NCI-H2029 treated with DMSO at 0.1 percent for 48 hours (cell line): ENCODE data around the gene CFAP20DC.
"Not testable (repeated sequence)": the region's sequence is repeated elsewhere in the genome, so short reads cannot be mapped to it uniquely, and the experiment has no call there.

ENCODE experiments used
- DNase-seq: peaks from one replicate; lab custom pipeline; 2025; lab: John Stamatoyannopoulos, UW

CFAP20DC gene

GRCh38 chr3:58866079-58866478, 183.7 kb downstream of the CFAP20DC start:
- DNase-seq: no peak

DNA sequence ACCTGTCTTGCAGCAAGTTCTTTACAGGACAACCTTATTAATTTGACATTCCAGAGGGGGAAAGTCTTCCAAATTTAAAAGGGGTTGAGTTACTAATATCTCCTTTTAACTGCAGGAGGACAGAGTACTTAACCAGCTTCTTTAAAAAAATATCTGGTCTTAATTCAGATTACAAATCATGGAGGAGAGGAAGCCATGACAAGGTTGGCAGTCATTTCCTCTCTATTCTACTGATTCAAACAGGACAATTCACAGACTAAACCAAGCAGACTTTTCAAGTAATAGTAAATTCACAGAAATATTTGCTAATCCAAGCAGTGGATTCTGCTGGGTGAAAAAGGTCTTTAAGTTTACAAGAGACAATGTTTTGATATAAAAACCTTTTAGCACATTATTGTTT, 185.3 kb downstream of the CFAP20DC start:
- no peak for DNase-seq

DNA sequence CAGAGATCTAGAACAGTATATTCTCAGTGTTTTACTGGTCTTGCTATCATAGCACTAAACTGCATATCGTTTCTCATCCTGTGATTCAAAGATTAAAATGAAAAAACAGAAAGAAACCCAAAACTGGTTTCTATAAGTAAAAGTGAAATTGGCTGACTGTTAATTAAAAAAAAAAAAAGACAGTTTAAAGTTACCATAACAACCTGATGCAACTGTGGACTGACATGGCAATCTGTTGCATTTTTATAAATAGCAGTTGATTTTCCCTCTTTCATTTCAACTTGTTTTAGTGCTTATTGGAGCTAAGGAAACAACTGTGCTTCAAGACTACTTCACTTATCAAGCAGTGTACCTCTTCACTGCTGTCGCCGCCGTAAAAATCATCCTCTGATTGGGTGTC, 186.6 kb downstream of the CFAP20DC start:
- no peak for DNase-seq

GRCh38 chr3:58861551-58861950, 188.3 kb downstream of the CFAP20DC start:
- DNase-seq: no peak

GRCh38 chr3:58858126-58858525, 191.7 kb downstream of the CFAP20DC start:
- DNase-seq: no peak

DNA sequence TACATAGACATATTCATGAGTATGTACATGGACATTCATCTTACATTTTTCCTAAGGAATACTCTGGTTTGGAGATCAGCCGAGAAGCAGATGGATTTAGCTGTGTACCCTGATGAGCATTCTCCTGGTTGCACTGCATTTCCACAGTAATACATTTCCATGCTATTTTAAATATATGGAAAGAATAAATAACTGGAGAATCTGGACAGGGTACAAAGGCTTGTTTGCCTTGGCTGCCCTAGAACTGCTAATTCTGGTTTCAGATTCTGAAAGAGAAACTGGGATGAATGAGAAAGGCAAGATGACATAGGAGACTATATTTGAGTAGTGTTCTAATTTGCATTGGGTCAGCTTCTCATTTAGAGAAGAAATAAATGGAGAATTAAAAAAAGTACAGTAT, 192.4 kb downstream of the CFAP20DC start:
- peak; percentile 2 for DNase-seq

DNA sequence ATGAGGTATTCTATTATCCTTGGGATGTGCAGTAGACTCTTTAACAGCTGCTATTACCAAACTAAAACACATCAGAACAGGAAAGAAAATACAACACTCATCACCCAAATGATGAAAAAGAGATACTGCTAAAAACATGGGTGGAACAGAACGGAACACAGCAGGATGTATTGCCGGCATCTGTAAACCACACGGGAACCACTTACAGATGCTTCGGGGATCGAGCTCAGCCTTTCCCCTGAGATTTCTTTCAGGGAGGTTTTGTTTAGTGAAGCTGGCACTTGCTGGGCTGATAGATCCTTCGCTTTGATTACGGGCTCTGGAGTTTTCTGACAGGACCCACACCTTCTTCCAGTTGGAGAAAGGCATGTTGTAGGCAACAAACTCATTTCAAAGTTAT, 201.0 kb downstream of the CFAP20DC start:
- DNase-seq: no peak

DNA sequence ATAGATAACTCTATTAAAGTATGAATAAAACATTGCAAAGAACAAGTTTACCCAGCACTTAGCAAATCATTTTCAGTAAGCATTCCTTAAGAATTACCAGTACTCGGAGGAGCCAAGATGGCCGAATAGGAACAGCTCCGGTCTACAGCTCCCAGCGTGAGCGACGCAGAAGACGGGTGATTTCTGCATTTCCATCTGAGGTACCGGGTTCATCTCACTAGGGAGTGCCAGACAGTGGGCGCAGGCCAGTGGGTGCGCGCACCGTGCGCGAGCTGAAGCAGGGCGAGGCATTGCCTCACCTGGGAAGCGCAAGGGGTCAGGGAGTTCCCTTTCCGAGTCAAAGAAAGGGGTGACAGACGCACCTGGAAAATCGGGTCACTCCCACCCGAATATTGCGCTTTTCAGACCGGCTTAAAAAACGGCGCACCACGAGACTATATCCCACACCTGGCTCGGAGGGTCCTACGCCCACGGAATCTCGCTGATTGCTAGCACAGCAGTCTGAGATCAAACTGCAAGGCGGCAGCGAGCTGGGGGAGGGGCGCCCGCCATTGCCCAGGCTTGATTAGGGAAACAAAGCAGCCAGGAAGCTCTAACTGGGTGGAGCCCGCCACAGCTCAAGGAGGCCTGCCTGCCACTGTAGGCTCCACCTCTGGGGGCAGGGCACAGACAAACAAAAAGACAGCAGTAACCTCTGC, 207.6 kb downstream of the CFAP20DC start:
- not testable (repeated sequence) for DNase-seq

GRCh38 chr3:58840949-58841348, 208.9 kb downstream of the CFAP20DC start:
- DNase-seq: no peak

- no peak for DNase-seq
These were observed 209.9 kb downstream of the CFAP20DC start for GRCh38 chr3:58839964-58840363.

DNA sequence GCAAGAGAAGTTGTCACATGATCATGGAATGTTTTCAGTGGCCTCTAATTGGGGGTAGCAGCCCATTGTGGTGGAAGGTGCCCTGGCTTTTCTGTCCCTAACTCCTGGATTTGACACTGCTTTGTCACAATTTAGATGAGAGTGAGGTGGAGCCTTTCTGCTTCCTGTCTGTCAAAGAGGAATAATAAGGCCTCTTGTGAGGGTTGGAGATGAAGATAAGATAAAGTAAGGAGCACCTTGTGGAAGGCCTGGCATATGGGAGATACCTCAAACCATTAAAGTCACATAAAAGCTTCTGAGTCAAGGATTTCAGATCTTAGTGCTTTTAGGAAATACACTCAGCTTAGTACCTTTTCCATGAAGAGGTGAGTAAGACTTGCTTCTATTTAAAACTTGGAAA, 210.6 kb downstream of the CFAP20DC start:
- DNase-seq: no peak

DNA sequence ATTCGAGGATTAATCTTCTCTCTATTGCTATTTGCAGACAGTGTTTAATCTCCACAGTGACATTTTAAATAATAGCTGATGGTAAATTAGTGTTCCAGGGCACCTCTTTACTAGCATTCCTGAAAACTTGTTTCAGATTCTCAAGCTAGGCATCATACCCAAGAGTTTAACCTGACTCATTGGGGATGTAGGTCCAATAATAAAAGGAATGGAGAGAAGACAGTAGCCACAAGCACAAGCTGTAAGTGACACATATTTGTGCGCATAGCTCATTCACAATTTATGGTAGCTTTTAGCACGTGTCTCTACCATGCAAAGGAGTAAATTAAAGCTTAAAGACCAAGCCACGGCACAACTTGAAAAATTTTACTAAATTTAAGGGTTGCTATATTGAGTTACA, 212.0 kb downstream of the CFAP20DC start:
- DNase-seq: no peak

DNA sequence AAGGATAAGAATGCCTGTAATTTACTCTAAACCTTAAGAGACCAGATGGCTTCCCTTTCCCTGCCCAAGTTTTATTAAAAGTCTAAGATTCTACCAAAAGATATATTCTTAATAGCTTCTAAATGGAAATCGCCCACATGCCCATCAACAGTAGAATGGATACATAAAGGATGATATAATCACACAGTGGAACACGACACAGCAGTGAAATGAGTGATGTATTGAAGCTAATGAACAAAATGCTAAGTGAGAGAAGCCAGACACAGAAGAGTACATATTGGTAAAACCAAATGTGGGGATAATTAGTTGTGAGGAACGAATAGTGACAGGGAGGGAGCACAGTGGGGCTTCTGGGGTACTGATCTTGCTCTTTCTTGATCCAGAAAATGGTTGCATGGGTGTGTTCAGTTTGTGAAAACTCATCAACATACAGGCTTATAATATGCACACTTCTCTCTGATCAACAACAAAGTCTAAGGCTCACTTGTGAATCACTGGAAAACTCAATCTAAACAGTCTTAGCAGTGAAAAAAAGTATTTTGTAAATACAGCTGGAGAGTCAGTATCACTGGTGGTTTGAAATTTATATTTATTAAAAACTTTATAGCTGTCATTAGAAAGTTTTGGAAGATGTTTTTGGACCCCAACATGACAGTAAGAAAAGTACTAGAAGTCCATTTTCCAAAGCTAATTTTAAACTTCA, 212.5 kb downstream of the CFAP20DC start:
- DNase-seq: no peak

GRCh38 chr3:58835086-58835485, 214.7 kb downstream of the CFAP20DC start:
- no peak for DNase-seq

DNA sequence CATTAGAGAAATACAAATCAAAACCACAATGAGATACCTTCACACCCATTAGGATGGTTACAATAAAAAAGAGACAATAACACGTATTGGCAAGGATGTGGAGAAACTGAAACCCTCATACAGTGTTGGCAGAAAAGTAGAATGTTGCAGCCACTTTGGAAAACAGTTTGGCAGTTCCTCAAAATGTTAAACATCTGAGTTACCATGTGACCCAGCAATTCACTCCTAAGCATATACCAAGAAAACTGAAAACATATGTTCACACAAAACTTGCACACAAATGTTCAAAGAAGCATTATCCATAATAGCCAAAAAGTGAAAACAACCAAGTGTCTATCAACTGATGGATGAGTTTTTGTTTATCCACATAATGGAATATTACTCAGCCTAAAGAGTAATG, 216.3 kb downstream of the CFAP20DC start:
- DNase-seq: no peak

DNA sequence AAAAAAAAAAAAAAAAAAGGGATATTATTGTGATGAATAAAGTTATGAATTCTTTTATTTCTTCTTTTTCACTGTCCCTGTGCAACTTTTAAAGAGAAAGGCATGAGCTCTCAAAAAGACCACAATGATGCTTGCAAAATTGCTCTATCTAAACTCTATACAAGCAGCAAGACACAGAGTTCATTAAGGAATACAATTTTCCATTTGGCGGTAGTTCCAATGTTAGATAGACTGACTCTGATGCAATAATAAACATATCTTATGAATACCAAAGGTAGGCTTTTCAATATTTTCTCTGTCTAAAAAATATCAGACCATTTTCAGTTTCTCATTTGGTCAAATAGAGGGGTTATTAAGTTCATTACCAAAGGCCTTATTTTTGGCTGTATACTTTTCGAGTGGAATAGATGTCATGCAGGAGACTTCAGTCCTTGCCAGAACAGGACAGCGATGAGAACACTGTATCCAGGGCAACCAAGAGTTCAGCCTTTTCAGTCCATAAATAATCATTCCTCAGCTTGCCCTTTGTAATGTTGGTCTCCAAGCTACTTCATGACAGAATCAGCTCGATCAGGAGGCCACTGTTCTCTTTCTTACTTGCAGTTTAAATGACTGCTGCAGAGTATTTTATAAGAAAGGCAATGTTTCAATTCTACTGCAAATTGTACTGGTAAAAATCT, 220.4 kb downstream of the CFAP20DC start:
- DNase-seq: no peak

GRCh38 chr3:58824777-58825176, 225.0 kb downstream of the CFAP20DC start:
- no peak for DNase-seq

DNA sequence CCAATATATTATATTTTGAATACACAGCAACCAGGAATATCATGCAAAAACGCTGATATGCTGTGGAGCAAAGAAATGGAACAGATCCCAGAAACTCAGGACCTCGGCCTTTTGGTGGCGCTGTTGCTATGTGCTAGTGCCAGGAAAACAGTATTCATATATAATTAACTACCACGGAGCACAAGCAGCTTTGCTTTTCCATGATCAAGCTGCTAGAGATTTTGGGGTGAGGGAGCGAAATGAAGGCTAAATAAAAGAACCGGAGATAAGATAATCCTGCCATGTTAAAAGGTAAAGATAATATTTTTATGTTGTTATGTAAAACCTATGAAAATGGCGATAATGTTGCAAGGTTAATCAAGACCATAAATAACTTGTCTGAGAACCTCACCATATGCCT, 225.5 kb downstream of the CFAP20DC start:
- peak; percentile 35 for DNase-seq

- not testable (repeated sequence) for DNase-seq
These were observed 243.1 kb downstream of the CFAP20DC start for GRCh38 chr3:58806551-58807244.

- no peak for DNase-seq
These were observed 244.9 kb downstream of the CFAP20DC start for GRCh38 chr3:58804914-58805313.

- DNase-seq: no peak
These were observed 248.3 kb downstream of the CFAP20DC start for GRCh38 chr3:58801541-58801940.

DNA sequence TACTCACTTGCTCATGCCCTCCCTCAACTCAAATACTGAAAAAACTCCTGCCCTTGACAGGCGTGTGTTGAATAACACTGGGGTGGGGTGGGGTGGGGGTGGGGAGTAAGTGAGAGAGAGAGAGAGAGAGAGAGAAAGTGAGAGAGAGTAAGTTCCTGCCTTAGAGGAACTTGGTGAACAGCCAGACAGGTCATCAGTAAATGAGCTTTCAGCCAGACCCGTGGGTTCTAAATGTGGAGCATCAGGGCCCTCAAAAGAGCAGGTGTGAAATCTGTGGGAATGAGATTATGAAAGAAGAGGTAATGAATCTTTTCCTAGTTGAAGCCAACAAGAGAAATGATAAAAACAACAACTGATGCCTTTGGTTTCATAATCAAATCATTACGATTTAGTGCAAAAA, 248.9 kb downstream of the CFAP20DC start:
- no peak for DNase-seq

- no peak for DNase-seq
These were observed 249.8 kb downstream of the CFAP20DC start for GRCh38 chr3:58800032-58800431.
